Right ventricle myocardium superior (tissue), 1 donor: ENCODE results near the gene PHACTR1. TPM values are rescaled to one million over a fixed set of nuclear protein-coding genes. Genes with fewer than 3 reads are reported as not detected.
A peak's percentile ranks its signal among the peaks of the same experiment; 100 is the strongest.
"Not testable (repeated sequence)": the region's sequence is repeated elsewhere in the genome, so short reads cannot be mapped to it uniquely, and the experiment has no call there.

Experiments used
- ATAC-seq: fragments of 200-7000 bp; cut with Tn5 transposase; one replicate; pipeline ENCODE4 v1.9.1; 2020; ENCODE audit warnings: mild to moderate bottlenecking; ENCODE audit not compliant: poor library complexity
- DNase-seq: peaks from one replicate; pipeline ENCODE4 v3.0.0-alpha.2; 2020
- intact Hi-C: fragments of 100-400 bp; cut with DNase I; formaldehyde crosslinking; loops from one replicate; pipeline ENCODE4 v1.11.2; 2022
- total RNA-seq: library from RNA; stranded (reverse); fragmentation: NEBNext Ultra II Directional; extraction: Animal tissue kit (Norgen Biotek cat#: 25700); gene quantifications from one replicate; pipeline ENCODE4 v1.2.1, GENCODE V29; 2021
- donor health status: DM: no; HTN: yes; CAD: no; lungs with severe emphysema.

The PHACTR1 gene
- total RNA-seq, 1 donor from 2014 or later, result 114 TPM

- ATAC-seq (peak; percentile 85), DNase-seq (peak; percentile 90)
- intact Hi-C loops, result no loop called here
Measured at GRCh38 chr6:13303668-13304017, 587.1 kb downstream of the PHACTR1 start.

DNA sequence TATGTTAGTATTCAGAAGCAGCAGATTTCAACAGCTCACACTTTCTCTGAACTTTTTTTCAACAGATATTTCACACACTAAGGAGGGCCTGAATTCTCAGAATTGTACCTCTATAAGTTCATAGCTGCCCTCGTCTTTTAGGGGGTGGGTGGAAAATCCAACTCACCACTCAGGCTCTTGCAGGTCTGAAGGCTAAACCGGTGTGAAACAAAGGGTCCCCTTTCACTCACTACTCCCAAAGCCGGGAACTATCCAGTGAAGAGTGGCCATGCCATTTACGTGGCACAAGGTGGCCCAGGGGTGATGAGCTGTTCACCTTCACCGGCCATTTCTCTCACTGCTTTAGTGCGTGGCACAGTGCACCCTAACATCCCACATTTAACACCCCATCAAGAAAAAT is 587.5 kb downstream of the PHACTR1 start:
- intact Hi-C loops, result no loop called here
- DNase-seq (no peak), ATAC-seq (no peak)

- no peak for DNase-seq
- no peak for ATAC-seq
- intact Hi-C loops, result no loop called here
Measured at GRCh38 chr6:13304580-13305260, 588.2 kb downstream of the PHACTR1 start.

DNA sequence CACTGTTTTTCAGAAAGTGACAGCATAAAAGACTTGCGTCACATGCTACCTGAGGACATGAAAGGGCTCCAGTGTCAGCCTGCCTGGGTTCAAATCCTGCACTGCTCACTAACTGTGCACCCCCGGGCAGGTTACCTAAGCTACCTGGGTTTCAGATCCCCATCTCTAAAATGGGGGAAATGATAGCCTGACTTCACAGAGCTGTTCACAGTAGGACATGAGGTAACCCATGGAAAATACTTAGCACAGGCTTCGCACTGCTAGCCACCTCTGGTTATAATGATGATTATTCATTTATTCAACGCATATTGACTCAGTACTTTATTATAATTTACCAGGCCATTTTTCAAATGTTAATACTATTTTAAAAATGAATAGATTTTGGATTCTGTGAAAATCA is 588.7 kb downstream of the PHACTR1 start:
- intact Hi-C loops, result no loop called here
- DNase-seq (no peak), ATAC-seq (no peak)

DNA sequence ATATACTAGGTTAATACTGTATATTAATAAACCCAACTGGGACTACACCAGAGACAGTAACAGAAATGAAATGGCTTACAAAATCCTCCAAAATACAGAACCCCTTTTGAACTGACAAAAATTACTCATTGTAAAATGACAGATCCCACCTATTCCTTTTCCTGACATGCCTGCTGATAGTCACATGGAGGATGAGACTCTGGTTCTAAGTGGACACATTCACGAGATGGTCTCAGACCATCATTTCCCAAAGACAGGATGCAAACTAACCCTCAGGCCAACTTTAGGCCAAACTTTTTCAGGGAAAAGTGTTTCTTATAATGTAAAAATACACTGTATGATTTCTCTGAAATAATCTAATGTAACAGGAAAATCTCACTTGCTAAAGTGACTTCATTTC is 589.2 kb downstream of the PHACTR1 start:
- no peak for DNase-seq
- intact Hi-C loops, result no loop called here
- no peak for ATAC-seq

DNA sequence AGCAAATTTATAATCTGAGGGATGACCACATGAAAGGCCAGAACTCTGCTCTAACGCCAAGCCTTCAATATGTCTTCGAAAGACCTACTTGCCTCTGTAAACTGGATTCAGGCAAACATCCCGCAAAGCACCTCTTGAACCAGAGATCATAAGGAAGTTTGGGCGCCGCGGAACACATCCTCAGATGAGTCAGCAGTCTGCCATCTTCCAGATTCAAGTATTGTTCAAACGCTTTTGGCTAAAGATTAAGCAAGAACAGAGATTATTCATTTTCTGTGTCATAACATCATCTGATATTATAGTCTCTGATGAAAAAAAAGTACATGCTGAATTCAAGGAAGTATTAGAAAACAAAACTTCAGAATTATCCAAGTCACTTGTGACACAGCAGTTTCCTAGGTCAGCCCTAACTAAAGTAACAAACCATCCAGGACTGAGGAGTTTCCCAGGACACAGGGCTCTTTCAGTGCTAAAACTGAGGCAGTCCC is 591.0 kb downstream of the PHACTR1 start:
- DNase-seq, result no peak
- no peak for ATAC-seq
- intact Hi-C loops, result no loop called here

DNA sequence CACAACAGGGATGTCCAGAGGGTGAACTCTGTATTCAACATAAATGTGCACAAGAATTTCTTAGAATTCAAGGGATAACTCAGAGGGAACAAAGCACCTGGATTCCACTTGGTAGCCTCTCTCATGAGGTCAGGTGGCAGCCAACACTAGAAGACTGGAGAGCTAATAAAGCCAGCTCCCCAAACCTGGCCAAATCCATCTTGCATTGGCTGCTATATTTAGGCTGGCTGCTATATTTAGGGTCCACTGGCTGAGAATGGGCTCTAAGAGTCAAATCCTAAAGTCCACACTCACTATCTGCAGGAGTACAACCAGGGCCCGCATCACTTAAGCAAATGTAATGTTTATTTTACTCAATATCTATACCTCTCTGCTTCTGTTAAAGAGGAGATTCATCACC is 591.8 kb downstream of the PHACTR1 start:
- intact Hi-C loops, result no loop called here
- ATAC-seq, result peak; percentile 83
- DNase-seq, result no peak

GRCh38 chr6:13311155-13311554 is 594.6 kb downstream of the PHACTR1 start:
- ATAC-seq, result no peak
- intact Hi-C loops, result no loop called here
- DNase-seq, result no peak

- ATAC-seq (no peak), DNase-seq (no peak)
- intact Hi-C loops, result no loop called here
Measured at GRCh38 chr6:13314806-13315205, 598.2 kb downstream of the PHACTR1 start.

DNA sequence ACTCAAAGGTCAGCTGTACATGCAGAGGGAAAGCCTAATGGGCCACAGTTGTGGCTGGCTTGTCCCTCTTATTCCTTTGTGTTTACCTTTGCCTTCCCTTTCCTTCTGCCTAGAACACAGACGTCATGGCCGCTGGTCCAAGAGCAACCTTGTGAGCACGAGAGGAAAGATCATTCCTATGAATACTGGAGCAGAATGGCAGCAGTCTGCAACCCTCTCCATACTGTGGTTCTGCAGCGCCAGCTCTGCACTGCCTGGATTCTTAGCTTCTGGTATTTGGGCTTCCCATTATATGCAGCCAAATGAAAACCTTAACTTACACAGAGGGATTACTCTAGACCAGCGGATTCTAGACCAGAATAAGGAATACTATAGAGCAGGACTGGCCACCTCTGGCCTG is 599.3 kb downstream of the PHACTR1 start:
- intact Hi-C loops, result no loop called here
- DNase-seq (no peak), ATAC-seq (no peak)

GRCh38 chr6:13318821-13319220 is 602.3 kb downstream of the PHACTR1 start:
- intact Hi-C loops, result no loop called here
- DNase-seq (no peak), ATAC-seq (no peak)

DNA sequence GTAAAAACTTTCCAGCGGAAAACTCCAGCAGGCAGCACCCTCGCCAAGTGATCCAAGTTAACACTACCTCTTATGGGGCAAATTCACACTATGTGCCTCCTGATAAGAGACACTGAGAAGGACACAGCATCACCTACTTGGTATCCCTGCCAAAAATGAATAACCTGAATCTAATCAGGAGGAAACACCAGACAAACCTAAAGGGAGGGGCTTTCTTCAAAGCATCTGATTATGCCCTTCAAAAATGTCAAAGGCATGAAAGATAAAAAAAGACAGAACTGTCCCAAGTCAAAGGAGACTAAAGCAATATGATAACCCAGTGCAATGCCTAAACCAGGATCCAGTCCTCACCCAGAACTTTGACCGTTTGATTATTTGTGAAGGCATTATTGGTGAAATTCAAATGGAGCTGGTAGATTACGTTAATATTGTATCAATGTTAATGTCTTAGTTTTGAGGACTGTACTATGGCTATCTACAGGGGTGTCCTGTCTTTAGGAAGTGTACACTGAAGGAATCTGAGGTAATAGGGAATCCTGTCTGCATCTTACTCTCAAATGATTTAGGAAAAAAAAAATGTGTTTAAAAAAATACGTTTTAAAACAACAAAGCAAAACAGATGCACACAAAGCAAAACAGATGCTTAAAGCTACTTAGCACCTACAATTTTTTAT is 603.5 kb downstream of the PHACTR1 start:
- ATAC-seq (no peak), DNase-seq (no peak)
- intact Hi-C loops, result loop anchor here (10.0 kb wide), 1 partner anchor 405 kb away; no protein-coding TSS in a partner anchor

GRCh38 chr6:13326031-13326586 is 609.5 kb downstream of the PHACTR1 start:
- ATAC-seq, DNase-seq: not testable (repeated sequence)
- intact Hi-C loops, result loop anchor here (10.0 kb wide), 1 partner anchor 411 kb away; no protein-coding TSS in a partner anchor

GRCh38 chr6:13327691-13328075 is 611.1 kb downstream of the PHACTR1 start:
- no peak for ATAC-seq
- intact Hi-C loops, result loop anchor here (10.0 kb wide), 1 partner anchor 413 kb away; no protein-coding TSS in a partner anchor
- DNase-seq, result no peak

DNA sequence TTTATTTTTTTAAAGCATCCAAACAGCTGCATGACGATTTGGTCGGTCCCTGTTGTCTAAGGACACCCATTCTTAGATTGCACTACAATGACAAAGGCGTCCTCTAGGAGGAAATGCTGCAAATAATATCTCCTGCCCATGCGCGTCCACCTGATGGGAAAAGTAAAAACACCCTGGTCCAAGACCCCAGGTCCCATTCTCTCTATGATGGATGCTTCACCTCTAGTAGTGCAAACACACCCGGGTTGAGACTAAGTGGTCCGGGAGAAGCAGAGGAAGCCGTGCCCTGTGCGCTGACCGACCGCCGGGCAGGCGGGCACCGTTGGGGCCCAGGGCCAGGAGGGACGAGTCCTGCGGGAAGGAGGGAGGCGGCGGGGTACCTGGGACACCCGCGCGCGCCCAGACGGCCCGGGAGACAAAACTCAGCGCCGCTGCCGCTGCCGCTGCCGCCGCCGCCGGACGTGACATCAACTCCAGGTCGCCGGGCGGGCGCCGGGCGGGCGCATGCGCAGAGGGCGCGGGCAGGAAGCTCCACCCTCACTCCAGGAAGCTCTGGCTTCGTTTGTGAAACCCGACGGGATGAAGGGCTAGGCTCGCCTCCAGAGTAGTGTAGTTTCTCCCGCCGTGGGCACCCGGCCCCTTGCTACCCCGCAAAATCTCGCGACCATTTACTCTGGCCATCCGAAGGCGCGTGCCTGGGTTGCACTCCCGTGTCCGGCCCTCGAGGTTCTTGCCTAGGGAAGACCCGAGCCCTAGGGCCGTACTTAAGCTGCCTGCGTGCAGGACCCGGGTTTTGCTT is 611.7 kb downstream of the PHACTR1 start, which contains the start of gene TBC1D7:
Gene TBC1D7, minus strand, starts transcription at position 462 of the 799 bp plus-strand sequence. CDS start 1,639 bp downstream, outside the sequence.
- intact Hi-C loops, result loop anchor here (10.0 kb wide), 1 partner anchor 413 kb away; no protein-coding TSS in a partner anchor
- DNase-seq (peak; percentile 94), ATAC-seq (peak; percentile 95)

DNA sequence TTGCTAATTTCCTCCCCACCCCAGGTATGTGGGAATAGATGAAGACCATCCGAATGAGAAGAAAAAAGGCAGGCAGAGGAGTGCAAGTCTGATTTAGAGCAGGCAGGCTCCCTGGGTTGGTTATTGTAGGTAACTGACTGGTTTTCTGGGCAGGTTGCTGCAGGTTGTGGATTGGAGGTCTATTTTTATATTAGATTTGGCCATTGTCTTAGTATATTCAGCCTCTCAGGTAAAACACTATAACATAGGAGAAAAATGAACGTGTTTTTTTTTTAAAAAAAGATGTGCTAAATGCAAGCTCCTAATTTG is 612.3 kb downstream of the PHACTR1 start:
- ATAC-seq (no peak), DNase-seq (no peak)
- intact Hi-C loops, result loop anchor here (10.0 kb wide), 1 partner anchor 414 kb away; no protein-coding TSS in a partner anchor

- DNase-seq, result no peak
- intact Hi-C loops, result no loop called here
- ATAC-seq, result peak; percentile 13
Measured at GRCh38 chr6:13331516-13332348, 615.2 kb downstream of the PHACTR1 start.

GRCh38 chr6:13332349-13332706 is 615.8 kb downstream of the PHACTR1 start:
- intact Hi-C loops, result no loop called here

More at GRCh38 chr6:13332349-13332706, 615.8 kb downstream of the PHACTR1 start:
- ATAC-seq (no peak), DNase-seq (no peak)
